ENCODE data around the gene ZNF217.
"Not testable (repeated sequence)": the region's sequence is repeated elsewhere in the genome, so short reads cannot be mapped to it uniquely, and the experiment has no call there.

The ZNF217 gene

GRCh38 chr20:53532654-53533312 lies 60.9 kb downstream of the ZNF217 start:
- not testable (repeated sequence) for DNase-seq; H3K36me3 Mint-ChIP-seq (ENCODE audit: low read depth); H3K27ac Mint-ChIP-seq; H3K27me3 Mint-ChIP-seq; H3K4me1 Mint-ChIP-seq; ATAC-seq; H3K9me3 Mint-ChIP-seq; H3K4me3 Mint-ChIP-seq

GRCh38 chr20:53530440-53530839 lies 63.2 kb downstream of the ZNF217 start:
- H3K36me3 Mint-ChIP-seq (ENCODE audit: low read depth), result no peaks in the 10 kb centered on the region
- H3K9me3 Mint-ChIP-seq, result peaks cover 4% of the 10 kb centered on the region
- no peaks in the 10 kb centered on the region for H3K4me1 Mint-ChIP-seq
- H3K27ac Mint-ChIP-seq, result no peak overlapping the region
- ATAC-seq (no peak), DNase-seq (no peak)
- H3K4me3 Mint-ChIP-seq, result no peak overlapping the region
- no peaks in the 10 kb centered on the region for H3K27me3 Mint-ChIP-seq

GRCh38 chr20:53529658-53530057 lies 64.0 kb downstream of the ZNF217 start:
- no peak for DNase-seq
- H3K9me3 Mint-ChIP-seq, result peaks cover 4% of the 10 kb centered on the region
- no peaks in the 10 kb centered on the region for H3K4me1 Mint-ChIP-seq
- H3K4me3 Mint-ChIP-seq, result no peak overlapping the region
- H3K27ac Mint-ChIP-seq, result no peak overlapping the region
- ATAC-seq, result no peak
- no peaks in the 10 kb centered on the region for H3K36me3 Mint-ChIP-seq (ENCODE audit: low read depth)
- H3K27me3 Mint-ChIP-seq, result no peaks in the 10 kb centered on the region

GRCh38 chr20:53527196-53527595 lies 66.4 kb downstream of the ZNF217 start:
- no peak overlapping the region for H3K27ac Mint-ChIP-seq
- DNase-seq (no peak), ATAC-seq (no peak)
- no peaks in the 10 kb centered on the region for H3K27me3 Mint-ChIP-seq
- H3K36me3 Mint-ChIP-seq (ENCODE audit: low read depth), result no peaks in the 10 kb centered on the region
- no peaks in the 10 kb centered on the region for H3K4me1 Mint-ChIP-seq
- H3K9me3 Mint-ChIP-seq, result peaks cover 4% of the 10 kb centered on the region
- H3K4me3 Mint-ChIP-seq, result no peak overlapping the region

- Mint-ChIP-seq H3K4me1 (no peaks in the 10 kb centered on the region), H3K36me3 (ENCODE audit: low read depth) (no peaks in the 10 kb centered on the region), H3K27ac (no peak overlapping the region), H3K4me3 (no peak overlapping the region), H3K9me3 (no peaks in the 10 kb centered on the region), H3K27me3 (no peaks in the 10 kb centered on the region)
- ATAC-seq (no peak), DNase-seq (no peak)
These were observed 68.9 kb downstream of the ZNF217 start for GRCh38 chr20:53524589-53525312.

GRCh38 chr20:53523615-53524014 lies 70.0 kb downstream of the ZNF217 start:
- H3K9me3 Mint-ChIP-seq; H3K27ac Mint-ChIP-seq; H3K27me3 Mint-ChIP-seq; H3K4me1 Mint-ChIP-seq; ATAC-seq; H3K36me3 Mint-ChIP-seq (ENCODE audit: low read depth); DNase-seq; H3K4me3 Mint-ChIP-seq: not testable (repeated sequence)

GRCh38 chr20:53522696-53523095 lies 70.9 kb downstream of the ZNF217 start:
- no peaks in the 10 kb centered on the region for H3K4me1 Mint-ChIP-seq
- H3K9me3 Mint-ChIP-seq, result no peaks in the 10 kb centered on the region

GRCh38 chr20:53522026-53522425 lies 71.6 kb downstream of the ZNF217 start:
- H3K4me3 Mint-ChIP-seq, result no peak overlapping the region
- no peak for DNase-seq
- no peaks in the 10 kb centered on the region for H3K4me1 Mint-ChIP-seq
- ATAC-seq, result no peak
- H3K9me3 Mint-ChIP-seq, result no peaks in the 10 kb centered on the region
- no peaks in the 10 kb centered on the region for H3K36me3 Mint-ChIP-seq (ENCODE audit: low read depth)
- H3K27me3 Mint-ChIP-seq, result peaks cover 2% of the 10 kb centered on the region
- no peak overlapping the region for H3K27ac Mint-ChIP-seq

More at GRCh38 chr20:53522696-53523095, 70.9 kb downstream of the ZNF217 start:
- no peak for ATAC-seq
- Mint-ChIP-seq H3K27me3 (peaks cover 1% of the 10 kb centered on the region), H3K4me3 (no peak overlapping the region), H3K36me3 (ENCODE audit: low read depth) (no peaks in the 10 kb centered on the region), H3K27ac (no peak overlapping the region)
- DNase-seq, result no peak

GRCh38 chr20:53521421-53521820 lies 72.2 kb downstream of the ZNF217 start:
- not testable (repeated sequence) for H3K9me3 Mint-ChIP-seq; H3K36me3 Mint-ChIP-seq (ENCODE audit: low read depth); H3K4me3 Mint-ChIP-seq; H3K27ac Mint-ChIP-seq; ATAC-seq; DNase-seq; H3K4me1 Mint-ChIP-seq; H3K27me3 Mint-ChIP-seq

GRCh38 chr20:53517146-53517545 lies 76.5 kb downstream of the ZNF217 start:
- no peaks in the 10 kb centered on the region for H3K4me1 Mint-ChIP-seq
- peaks cover 2% of the 10 kb centered on the region for H3K27me3 Mint-ChIP-seq
- H3K36me3 Mint-ChIP-seq (ENCODE audit: low read depth), result no peaks in the 10 kb centered on the region
- no peak for ATAC-seq
- H3K4me3 Mint-ChIP-seq, result no peak overlapping the region
- no peaks in the 10 kb centered on the region for H3K9me3 Mint-ChIP-seq
- no peak for DNase-seq
- H3K27ac Mint-ChIP-seq, result no peak overlapping the region

Data from activated naive CD8-positive, alpha-beta T cell treated with anti-CD3 and anti-CD28 coated beads, Interleukin-2, amount 50 U/mL, for 24 hours (primary cell).